Trophoblast cell (in vitro differentiated cells and primary cell): ENCODE results near the gene OR6B3. TPM values are rescaled to one million over a fixed set of nuclear protein-coding genes. Genes with fewer than 3 reads are reported as not detected.

ENCODE experiments used
- DNase-seq, 2 donors: peaks; one replicate each; pipeline ENCODE4 v3.0.0-alpha.2; 2016
- H2AFZ ChIP-seq: 2 replicates; pipeline ENCODE4 v1.6.1; 2013; ENCODE audit warnings: low read length, moderate library complexity, mild to moderate bottlenecking; ENCODE audit not compliant: insufficient read depth, poor library complexity
- H2AK5ac ChIP-seq: 2 replicates; pipeline ENCODE4 v1.6.1; 2013; ENCODE audit warnings: mild to moderate bottlenecking, low read length
- H2BK120ac ChIP-seq: 2 replicates; pipeline ENCODE4 v1.6.1; 2013; ENCODE audit warnings: low read length, mild to moderate bottlenecking, moderate library complexity; ENCODE audit not compliant: insufficient read depth, poor library complexity
- H2BK12ac ChIP-seq: 2 replicates; pipeline ENCODE4 v1.6.1; 2013; ENCODE audit warnings: mild to moderate bottlenecking, low read length, moderate library complexity
- H2BK5ac ChIP-seq: 2 replicates; pipeline ENCODE4 v1.6.1; 2013; ENCODE audit warnings: low read length, low read depth, moderate library complexity, mild to moderate bottlenecking; ENCODE audit not compliant: poor library complexity
- H3K14ac ChIP-seq: 2 replicates; pipeline ENCODE4 v1.6.1; 2013; ENCODE audit warnings: mild to moderate bottlenecking, low read length
- H3K18ac ChIP-seq: 2 replicates; pipeline ENCODE4 v1.6.1; 2013; ENCODE audit warnings: mild to moderate bottlenecking, low read length
- H3K23ac ChIP-seq: 2 replicates; pipeline ENCODE4 v1.6.1; 2013; ENCODE audit warnings: low read length
- H3K27ac ChIP-seq: 2 replicates; pipeline ENCODE4 v1.5.1; 2013; ENCODE audit warnings: low read depth, mild to moderate bottlenecking, inconsistent platforms, low read length, moderate library complexity
- H3K27me3 ChIP-seq: 2 replicates; pipeline ENCODE4 v1.6.1; 2013; ENCODE audit warnings: inconsistent platforms, mild to moderate bottlenecking, low read length, moderate library complexity; ENCODE audit not compliant: insufficient read depth
- H3K36me3 ChIP-seq, 2 experiments: 1 replicate in 1 of 2; 2 replicates in 1 of 2; pipeline ENCODE4 v1.6.1; 2013; ENCODE audit warnings: low read length in 2 of 2, mild to moderate bottlenecking in 2 of 2, moderate library complexity in 1 of 2; ENCODE audit not compliant: insufficient read depth in 2 of 2, control insufficient read depth in 1 of 2
- H3K4ac ChIP-seq: 2 replicates; pipeline ENCODE4 v1.6.1; 2013; ENCODE audit warnings: low read depth, mild to moderate bottlenecking, low read length, moderate library complexity
- H3K4me1 ChIP-seq, 2 experiments: 1 replicate in 1 of 2; 2 replicates in 1 of 2; pipeline ENCODE4 v1.6.1; 2013; ENCODE audit warnings: low read length in 2 of 2, mild to moderate bottlenecking in 2 of 2, moderate library complexity in 1 of 2; ENCODE audit not compliant: insufficient read depth in 2 of 2, control insufficient read depth in 1 of 2
- H3K4me2 ChIP-seq: 2 replicates; pipeline ENCODE4 v1.6.1; 2013; ENCODE audit warnings: inconsistent platforms, mild to moderate bottlenecking, low read length, moderate library complexity
- H3K4me3 ChIP-seq: 2 replicates; pipeline ENCODE4 v1.5.1; 2013; ENCODE audit warnings: mild to moderate bottlenecking, low read depth, low read length, inconsistent platforms
- H3K79me1 ChIP-seq: one replicate; pipeline ENCODE4 v1.6.1; 2013; ENCODE audit warnings: low read length
- H3K79me2 ChIP-seq: 2 replicates; pipeline ENCODE4 v1.6.1; 2013; ENCODE audit warnings: low read length, mild to moderate bottlenecking; ENCODE audit not compliant: control insufficient read depth, insufficient read depth, poor library complexity
- H3K9ac ChIP-seq: 2 replicates; pipeline ENCODE4 v1.6.1; 2013; ENCODE audit warnings: mild to moderate bottlenecking, low read length
- H3K9me3 ChIP-seq: 2 replicates; pipeline ENCODE4 v1.6.1; 2013; ENCODE audit warnings: low read depth, mild to moderate bottlenecking, control low read depth, inconsistent platforms, low read length; ENCODE audit not compliant: insufficient read depth
- H4K12ac ChIP-seq: 2 replicates; pipeline ENCODE4 v1.6.1; 2013; ENCODE audit warnings: low read depth, mild to moderate bottlenecking, low read length, moderate library complexity
- H4K8ac ChIP-seq: 2 replicates; pipeline ENCODE4 v1.6.1; 2013; ENCODE audit warnings: low read depth, mild to moderate bottlenecking, low read length, moderate library complexity
- H4K91ac ChIP-seq: one replicate; pipeline ENCODE4 v1.6.1; 2013; ENCODE audit warnings: low read depth, mild to moderate bottlenecking, low read length, moderate library complexity
- WGBS: extraction: QIAGEN DNeasy Blood & Tissue Kit; methylation state at CpG from one replicate; pipeline ENCODE4 v1.1.7; 2013; ENCODE audit warnings: missing lambda C conversion rate; ENCODE audit not compliant: insufficient read length, insufficient coverage; ENCODE audit errors: extremely low coverage; 5-methylcytosine and 5-hydroxymethylcytosine counted together
- polyA plus RNA-seq: library from polyadenylated mRNA; stranded (reverse); fragments of 200-250 nt; gene quantifications from 2 replicates; pipeline ENCODE4 v1.2.3, GENCODE V29; 2013

Gene OR6B3
- polyA plus RNA-seq = not detected in 2 replicates

DNA sequence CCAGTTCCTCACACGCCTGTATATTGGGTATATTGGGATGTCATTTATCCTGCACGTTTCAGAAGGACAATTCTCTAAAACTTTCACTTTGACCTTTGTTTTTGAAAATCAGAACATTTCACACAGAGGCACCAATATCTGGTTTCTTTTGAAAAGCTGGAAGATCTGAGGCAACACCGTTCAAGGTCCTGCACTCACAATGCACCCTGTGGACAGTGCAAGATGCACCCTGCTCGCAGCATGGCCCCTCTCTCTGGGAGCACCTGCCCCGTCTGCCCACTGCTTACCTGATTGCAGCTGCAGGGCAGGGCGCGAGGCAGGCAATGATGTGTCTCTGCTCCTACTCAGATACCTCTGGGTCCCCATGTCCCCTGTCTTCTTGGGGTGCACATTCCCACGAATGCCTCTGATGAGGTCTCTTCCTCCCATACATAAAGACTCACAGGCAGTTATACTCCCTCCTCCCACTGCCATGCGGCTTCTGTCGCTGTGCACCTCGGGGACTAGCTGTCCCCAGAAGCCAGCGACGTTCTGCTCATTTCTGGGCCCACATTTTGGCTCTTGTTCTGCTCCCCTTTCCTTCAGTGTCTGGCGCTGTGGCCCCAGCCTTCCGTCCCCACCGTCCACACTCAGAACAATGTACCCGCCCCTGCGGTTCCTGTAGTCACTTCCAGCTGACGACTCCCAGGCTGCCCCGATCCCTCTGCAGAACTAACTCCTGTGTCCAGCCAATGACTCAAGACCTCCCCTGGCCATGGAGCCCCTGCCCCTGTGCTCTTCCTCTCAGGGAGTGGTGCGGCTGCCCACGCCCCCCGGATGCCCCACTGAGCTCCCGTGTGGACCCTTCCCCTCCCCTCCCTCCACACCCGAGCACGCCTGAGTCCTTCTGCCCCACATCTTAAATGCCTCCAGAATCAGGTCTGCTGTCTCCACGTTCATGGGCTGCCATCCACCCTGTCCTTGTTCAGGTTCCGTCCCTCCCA is at the start of gene OR6B3:
Gene OR6B3, minus strand, starts transcription at position 349 of the 983 bp plus-strand sequence.
- Histone ChIP-seq H2AK5ac (no peak within 1 kb of the TSS), H2BK12ac (no peak within 1 kb of the TSS), H2BK120ac (no peak within 1 kb of the TSS), H2AFZ (no peak within 1 kb of the TSS), H2BK5ac (no peak within 1 kb of the TSS), H3K79me1 (no peaks in the 10 kb centered on the region), H3K9ac (no peak within 1 kb of the TSS), H4K91ac (no peak within 1 kb of the TSS), H3K9me3 (no peaks in the 10 kb centered on the region), H4K12ac (no peak within 1 kb of the TSS), H3K4me1 (no peaks in the 10 kb centered on the region), H3K14ac (no peak within 1 kb of the TSS), H3K4me2 (no peak within 1 kb of the TSS), H3K79me2 (no peaks in the 10 kb centered on the region), H4K8ac (no peak within 1 kb of the TSS), H3K18ac (no peak within 1 kb of the TSS), H3K4ac (no peak within 1 kb of the TSS), H3K4me3 (peak within 1 kb of the TSS; percentile 37), H3K27ac (no peak within 1 kb of the TSS), H3K27me3 (no peaks in the 10 kb centered on the region), H3K36me3 (no peaks in the 10 kb centered on the region), H3K23ac (no peak within 1 kb of the TSS)
- DNase-seq = no peak
- no CpG with 5 or more reads among the region's 28 CpGs for WGBS

DNA sequence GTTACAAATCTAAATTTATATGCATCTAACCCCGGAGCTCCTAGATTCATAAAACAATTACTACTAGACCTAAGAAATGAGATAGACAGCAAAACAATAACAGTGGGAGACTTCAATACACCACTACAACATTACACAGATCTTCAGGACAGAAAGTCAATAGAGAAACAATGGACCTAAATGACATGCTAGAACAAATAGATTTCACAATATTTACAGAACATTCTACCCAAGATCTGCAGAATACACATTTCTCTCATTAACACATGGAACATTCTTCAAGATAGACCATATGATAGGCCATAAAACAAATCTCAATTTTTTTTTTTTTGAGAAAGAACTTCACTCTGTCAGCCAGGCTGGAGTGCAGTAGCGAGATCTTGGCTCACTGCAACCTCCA is 45.0 kb upstream of the OR6B3 start:
- Histone ChIP-seq H2BK120ac (no peak overlapping the region), H2BK12ac (no peak overlapping the region), H4K91ac (no peak overlapping the region), H3K23ac (no peak overlapping the region), H3K18ac (no peak overlapping the region), H2AFZ (no peak overlapping the region), H3K79me1 (no peaks in the 10 kb centered on the region), H3K27me3 (no peaks in the 10 kb centered on the region), H3K79me2 (no peaks in the 10 kb centered on the region), H4K12ac (no peak overlapping the region), H3K9me3 (peaks cover 3% of the 10 kb centered on the region), H3K9ac (no peak overlapping the region), H4K8ac (no peak overlapping the region), H3K14ac (no peak overlapping the region), H3K4me1 (peaks cover 0 to 6% of the 10 kb centered on the region in 2 experiments), H3K4ac (no peak overlapping the region), H2BK5ac (no peak overlapping the region), H2AK5ac (no peak overlapping the region), H3K4me3 (no peak overlapping the region), H3K27ac (no peak overlapping the region), H3K4me2 (no peak overlapping the region), H3K36me3 (no peaks in the 10 kb centered on the region)
- DNase-seq = no peak
- no CpG with 5 or more reads among the region's 2 CpGs for WGBS

DNA sequence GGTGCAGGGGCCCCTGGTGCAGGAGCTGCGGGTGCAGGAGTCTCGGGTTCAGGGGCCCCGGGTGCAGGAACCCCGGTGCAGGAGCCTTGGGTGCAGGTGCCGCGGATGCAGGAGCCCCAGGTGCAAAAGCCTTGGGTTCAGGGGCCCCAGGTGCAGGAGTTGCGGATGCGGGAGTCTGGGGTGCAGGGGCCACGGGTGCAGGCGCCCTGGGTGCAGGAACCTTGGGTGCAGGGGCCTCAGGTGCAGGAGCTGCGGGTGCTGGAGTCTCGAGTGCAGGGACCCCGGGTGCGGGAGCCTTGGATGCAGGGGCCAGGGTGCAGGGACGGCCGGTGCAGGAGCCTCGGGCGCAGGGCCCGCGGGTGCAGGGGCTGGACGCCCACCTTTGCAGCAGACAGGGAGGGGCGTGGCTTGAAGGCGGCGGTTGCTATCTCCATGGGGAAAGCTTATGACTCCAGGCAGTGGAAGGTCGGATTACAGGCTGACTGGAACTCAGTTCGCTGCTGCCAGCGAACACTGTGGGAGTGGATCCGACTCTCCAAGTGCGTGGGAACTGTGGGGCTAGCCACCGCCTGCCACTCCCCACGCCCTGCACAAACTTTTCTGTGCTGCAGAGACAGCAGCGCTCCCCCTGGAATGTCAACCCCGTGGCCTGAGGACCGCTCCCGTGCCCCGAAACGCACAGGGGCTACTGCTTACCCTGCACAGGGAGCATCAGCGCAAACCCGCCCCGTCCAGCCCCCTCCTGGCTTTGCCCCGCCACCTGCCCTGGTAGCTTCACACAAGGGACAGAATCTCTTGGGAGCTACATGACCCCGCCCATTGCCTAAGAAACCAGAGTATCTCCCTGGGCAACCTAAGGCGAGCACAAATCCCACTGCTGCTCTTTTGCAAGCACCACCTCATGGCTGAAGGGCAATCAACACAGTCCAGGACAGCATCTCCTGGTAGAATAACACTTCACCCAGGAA is 42.5 kb upstream of the OR6B3 start:
- Histone ChIP-seq H3K4me1 (peaks cover 0 to 6% of the 10 kb centered on the region in 2 experiments), H3K23ac (no peak overlapping the region), H2AK5ac (no peak overlapping the region), H2BK5ac (no peak overlapping the region), H3K14ac (no peak overlapping the region), H2BK120ac (no peak overlapping the region), H3K9me3 (peaks cover 2% of the 10 kb centered on the region), H2AFZ (no peak overlapping the region), H3K4me3 (no peak overlapping the region), H3K18ac (no peak overlapping the region), H4K12ac (no peak overlapping the region), H3K4ac (no peak overlapping the region), H4K8ac (no peak overlapping the region), H3K4me2 (peak overlapping the region; percentile 37), H3K27ac (no peak overlapping the region), H3K36me3 (no peaks in the 10 kb centered on the region), H3K79me2 (no peaks in the 10 kb centered on the region), H2BK12ac (no peak overlapping the region), H4K91ac (no peak overlapping the region), H3K27me3 (no peaks in the 10 kb centered on the region), H3K79me1 (no peaks in the 10 kb centered on the region), H3K9ac (no peak overlapping the region)
- no peak for DNase-seq
- no CpG with 5 or more reads among the region's 43 CpGs for WGBS

DNA sequence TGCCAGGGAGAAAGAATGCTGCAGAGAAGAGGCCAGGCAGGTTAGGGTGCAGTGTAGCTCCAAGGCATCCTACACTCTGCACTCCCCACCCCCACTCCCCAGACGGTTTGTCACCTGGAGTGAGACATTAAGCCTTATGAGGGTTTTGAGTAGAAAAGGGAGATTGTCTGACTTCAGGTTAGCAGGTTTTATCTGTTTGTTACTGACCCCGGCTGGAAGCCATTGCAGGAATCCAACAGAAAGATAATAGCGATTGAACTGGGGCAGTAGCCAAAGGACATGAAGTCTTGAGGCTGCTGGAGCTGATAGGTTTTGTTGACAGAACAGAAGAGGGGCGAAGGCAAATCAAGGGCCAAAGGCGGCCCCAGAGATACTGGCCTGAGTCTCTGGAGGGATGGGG is 36.0 kb upstream of the OR6B3 start:
- Histone ChIP-seq H3K4me3 (peak overlapping the region; percentile 33), H2BK120ac (no peak overlapping the region), H3K18ac (no peak overlapping the region), H3K4me2 (no peak overlapping the region), H4K8ac (no peak overlapping the region), H3K79me2 (no peaks in the 10 kb centered on the region), H3K9me3 (no peaks in the 10 kb centered on the region), H4K12ac (no peak overlapping the region), H2BK5ac (no peak overlapping the region), H2AFZ (no peak overlapping the region), H3K36me3 (no peaks in the 10 kb centered on the region), H3K27me3 (no peaks in the 10 kb centered on the region), H2AK5ac (no peak overlapping the region), H3K23ac (no peak overlapping the region), H3K14ac (no peak overlapping the region), H3K9ac (no peak overlapping the region), H2BK12ac (no peak overlapping the region), H3K79me1 (no peaks in the 10 kb centered on the region), H3K27ac (no peak overlapping the region), H3K4me1 (no peaks in the 10 kb centered on the region), H3K4ac (no peak overlapping the region), H4K91ac (no peak overlapping the region)
- no peak for DNase-seq
- no CpG with 5 or more reads among the region's 5 CpGs for WGBS
